Fibroblast of lung (primary cell): Measurements from ENCODE around the gene ANXA2. TPM values are rescaled to one million over a fixed set of nuclear protein-coding genes. Genes with fewer than 3 reads are reported as not detected.

Experiments
- DNase-seq, 2 donors: peaks; one replicate each; pipeline versions ENCODE4 v3.0.0 to v3.0.0-alpha.2; 2010; ENCODE audit warnings: low read depth in 2 of 2
- H2AFZ ChIP-seq: 2 replicates; pipeline ENCODE4 v1.5.1; 2012; ENCODE audit warnings: low read length, control low read depth, inconsistent platforms
- H3K27ac ChIP-seq: 2 replicates; pipeline ENCODE4 v1.5.1; 2011; ENCODE audit warnings: low read length, control low read depth; ENCODE audit not compliant: insufficient read depth
- H3K27me3 ChIP-seq: 2 replicates; pipeline ENCODE4 v1.5.1; 2011; ENCODE audit warnings: mild to moderate bottlenecking, low read length; ENCODE audit not compliant: control insufficient read depth, insufficient read depth
- H3K36me3 ChIP-seq: 2 replicates; pipeline ENCODE4 v1.5.1; 2011; ENCODE audit warnings: low read length; ENCODE audit not compliant: control insufficient read depth, insufficient read depth
- H3K4me1 ChIP-seq: 2 replicates; pipeline ENCODE4 v1.5.1; 2011; ENCODE audit warnings: low read length; ENCODE audit not compliant: control insufficient read depth, insufficient read depth; ENCODE audit errors: extremely low read depth
- H3K4me2 ChIP-seq: 2 replicates; pipeline ENCODE4 v1.5.1; 2011; ENCODE audit warnings: low read length, control low read depth; ENCODE audit not compliant: insufficient read depth; ENCODE audit errors: extremely low read depth
- H3K4me3 ChIP-seq, 4 experiments: fragments of 200-600 bp in 1 of 4; sonication (generic) in 1 of 4; replicated peaks in 1 of 4; 2 replicates each; pipeline ENCODE4 v1.5.1; 2011 to 2016; ENCODE audit warnings: low read length in 4 of 4, low read depth in 3 of 4, mild to moderate bottlenecking in 3 of 4, control low read depth in 2 of 4, inconsistent platforms in 1 of 4, mixed read lengths in 1 of 4; ENCODE audit not compliant: insufficient read depth in 1 of 4; ENCODE audit errors: control extremely low read depth in 1 of 4
- H3K79me2 ChIP-seq: 2 replicates; pipeline ENCODE4 v1.5.1; 2012; ENCODE audit warnings: mild to moderate bottlenecking, low read length, inconsistent platforms; ENCODE audit not compliant: control insufficient read depth, insufficient read depth
- H3K9ac ChIP-seq: 2 replicates; pipeline ENCODE4 v1.5.1; 2011; ENCODE audit warnings: mild to moderate bottlenecking, low read length, control low read depth; ENCODE audit not compliant: insufficient read depth
- H3K9me3 ChIP-seq: 2 replicates; pipeline ENCODE4 v1.5.1; 2012; ENCODE audit warnings: low read depth, low read length; ENCODE audit not compliant: control insufficient read depth, insufficient read depth
- H4K20me1 ChIP-seq: 2 replicates; pipeline ENCODE4 v1.5.1; 2011; ENCODE audit warnings: low read length; ENCODE audit not compliant: control insufficient read depth, insufficient read depth; ENCODE audit errors: extremely low read depth
- CTCF ChIP-seq, 2 donors: IDR thresholded peaks in 1 of 2; conservative IDR thresholded peaks in 1 of 2; 1 replicate in 1 of 2; 2 replicates in 1 of 2; pipeline ENCODE4 v1.5.1; 2011 to 2012; ENCODE audit warnings: low read length in 2 of 2, control low read depth in 1 of 2, inconsistent platforms in 1 of 2, low read depth in 1 of 2, mild to moderate bottlenecking in 1 of 2
- EZH2 ChIP-seq: IDR thresholded peaks from 2 replicates; pipeline ENCODE4 v1.5.1; 2012; ENCODE audit warnings: low read length, control low read depth, mild to moderate bottlenecking; ENCODE audit errors: missing control alignments
- polyA plus RNA-seq, 2 donors: library from polyadenylated mRNA; depleted of rRNA in 1 of 2; stranded (reverse) in 1 of 2; unstranded in 1 of 2; fragments of >200 nt; gene quantifications; 2 replicates each; pipeline ENCODE4 v1.2.1, GENCODE V29; 2011 to 2012; ENCODE audit warnings: missing spikeins in 1 of 2
- total RNA-seq: library from RNA; depleted of rRNA; stranded (reverse); fragments of >200 nt; gene quantifications from 2 replicates; pipeline ENCODE4 v1.2.1, GENCODE V29; 2014

The ANXA2 gene
- total and polyA plus RNA-seq, 2 donors (not counting 1 experiment from before 2014, with no cell fraction given): 2,754 to 4,872 TPM

- TF ChIP-seq CTCF (conservative IDR thresholded peaks at IDR 0.05 in 1 of 2, IDR thresholded peaks at IDR 0.05 in 1 of 2; ENCODE audit: low read depth in 1 of 2, low read length in 2 of 2) (no peak), EZH2 (no peak)
- Histone ChIP-seq H3K4me2 (no peak overlapping the region), H3K36me3 (peaks cover 42% of the 10 kb centered on the region), H3K79me2 (peaks cover 59% of the 10 kb centered on the region), H3K4me1 (peaks cover 12% of the 10 kb centered on the region), H3K9ac (no peak overlapping the region), H4K20me1 (no peaks in the 10 kb centered on the region), H2AFZ (no peak overlapping the region), H3K27me3 (no peaks in the 10 kb centered on the region), H3K9me3 (no peaks in the 10 kb centered on the region), H3K27ac (no peak overlapping the region), H3K4me3 (no peak overlapping the region)
- DNase-seq: no peak
Observed at GRCh38 chr15:60355148-60355857, 42.5 kb downstream of the ANXA2 start.

GRCh38 chr15:60353245-60353920, 44.4 kb downstream of the ANXA2 start:
- H3K9ac ChIP-seq: no peak overlapping the region
- DNase-seq: peak in 1 of 2 donors; percentile 74
- no peak overlapping the region for H3K4me3 ChIP-seq
- peaks cover 43% of the 10 kb centered on the region for H3K79me2 ChIP-seq
- H3K9me3 ChIP-seq: no peaks in the 10 kb centered on the region
- H4K20me1 ChIP-seq: no peaks in the 10 kb centered on the region
- no peak for TF ChIP-seq EZH2
- TF ChIP-seq CTCF (conservative IDR thresholded peaks at IDR 0.05 in 1 of 2, IDR thresholded peaks at IDR 0.05 in 1 of 2; ENCODE audit: low read depth in 1 of 2, low read length in 2 of 2): no peak
- no peak overlapping the region for H2AFZ ChIP-seq
- no peak overlapping the region for H3K4me2 ChIP-seq
- H3K27me3 ChIP-seq: no peaks in the 10 kb centered on the region
- no peak overlapping the region for H3K27ac ChIP-seq
- H3K4me1 ChIP-seq: peaks cover 3% of the 10 kb centered on the region
- peaks cover 38% of the 10 kb centered on the region for H3K36me3 ChIP-seq

- Histone ChIP-seq H3K4me1 (peaks cover 3% of the 10 kb centered on the region), H3K4me3 (no peak overlapping the region), H3K9me3 (no peaks in the 10 kb centered on the region), H3K4me2 (no peak overlapping the region), H2AFZ (no peak overlapping the region), H3K79me2 (peaks cover 35% of the 10 kb centered on the region), H3K27ac (no peak overlapping the region), H3K36me3 (peaks cover 44% of the 10 kb centered on the region), H3K9ac (no peak overlapping the region), H3K27me3 (no peaks in the 10 kb centered on the region), H4K20me1 (no peaks in the 10 kb centered on the region)
- no peak for TF ChIP-seq EZH2
- no peak for DNase-seq
Observed at GRCh38 chr15:60352525-60352924, 45.3 kb downstream of the ANXA2 start.
